SK-N-SH treated with all-trans-retinoic acid at 6 μM for 48 hours (cell line): ENCODE results near the gene TRAPPC10.

Experiments
- ATAC-seq: fragments of 200-7000 bp; cut with Tn5 transposase; 3 replicates; pipeline ENCODE4 v1.9.1; 2020; ENCODE audit warnings: mild to moderate bottlenecking, moderate library complexity
- ARNTL ChIP-seq: fragments of 450-650 bp; formaldehyde crosslinking; IDR thresholded peaks from 2 replicates; pipeline ENCODE4 v1.5.0; 2020; ENCODE audit warnings: low read depth, mild to moderate bottlenecking, moderate library complexity, borderline replicate concordance
- BACH2 ChIP-seq: fragments of 250-450 bp; sonication (Bioruptor Pico); IDR thresholded peaks from 2 replicates; pipeline ENCODE4 v1.9.0; 2021; ENCODE audit warnings: mild to moderate bottlenecking, borderline replicate concordance
- CREB5 ChIP-seq: fragments of 250-450 bp; sonication (Bioruptor Pico); IDR thresholded peaks from 2 replicates; pipeline ENCODE4 v1.5.1; 2020; ENCODE audit warnings: low read depth, mild to moderate bottlenecking, moderate library complexity
- CSDC2 ChIP-seq: fragments of 250-450 bp; sonication (Bioruptor Pico); IDR thresholded peaks from 2 replicates; pipeline ENCODE4 v1.5.0; 2020; ENCODE audit warnings: mild to moderate bottlenecking, moderate library complexity
- GLIS3 ChIP-seq: fragments of 250-450 bp; sonication (Bioruptor Pico); IDR thresholded peaks from 2 replicates; pipeline ENCODE4 v1.5.0; 2020; ENCODE audit warnings: mild to moderate bottlenecking, moderate library complexity
- ISL1 ChIP-seq: fragments of 250-450 bp; sonication (Bioruptor Pico); IDR thresholded peaks from 2 replicates; pipeline ENCODE4 v2.1.2; 2022; ENCODE audit warnings: mild to moderate bottlenecking, moderate library complexity
- OSR1 ChIP-seq: fragments of 250-450 bp; sonication (Bioruptor Pico); IDR thresholded peaks from 2 replicates; pipeline ENCODE4 v1.8.0; 2022; ENCODE audit warnings: moderate library complexity, mild to moderate bottlenecking, inconsistent platforms
- PATZ1 ChIP-seq: fragments of 250-450 bp; sonication (Bioruptor Pico); IDR thresholded peaks from 2 replicates; pipeline ENCODE4 v1.8.0; 2020; ENCODE audit warnings: mild to moderate bottlenecking, moderate library complexity, borderline replicate concordance
- POU6F1 ChIP-seq: fragments of 250-450 bp; sonication (Bioruptor Pico); IDR thresholded peaks from 2 replicates; pipeline ENCODE4 v1.8.0; 2021; ENCODE audit warnings: low read depth, mild to moderate bottlenecking, moderate library complexity, borderline replicate concordance
- PPARA ChIP-seq: fragments of 250-450 bp; sonication (Bioruptor Pico); IDR thresholded peaks from 2 replicates; pipeline ENCODE4 v1.5.0; 2020; ENCODE audit warnings: mild to moderate bottlenecking, borderline replicate concordance
- RARB ChIP-seq: fragments of 250-450 bp; sonication (Bioruptor Pico); IDR thresholded peaks from 2 replicates; pipeline ENCODE4 v1.8.0; 2021; ENCODE audit warnings: mild to moderate bottlenecking, moderate library complexity
- SNAI2 ChIP-seq: fragments of 250-450 bp; sonication (Bioruptor Pico); IDR thresholded peaks from 2 replicates; pipeline ENCODE4 v1.5.0; 2020; ENCODE audit warnings: mild to moderate bottlenecking, moderate library complexity
- TOX ChIP-seq: fragments of 250-450 bp; sonication (Bioruptor Pico); IDR thresholded peaks from 2 replicates; pipeline ENCODE4 v1.8.0; 2021; ENCODE audit warnings: mild to moderate bottlenecking, moderate library complexity, borderline replicate concordance
- TSHZ2 ChIP-seq: fragments of 250-450 bp; sonication (Bioruptor Pico); IDR thresholded peaks from 2 replicates; pipeline ENCODE4 v1.5.0; 2020; ENCODE audit warnings: mild to moderate bottlenecking, moderate library complexity
- ZC3H10 ChIP-seq: fragments of 250-450 bp; sonication (Bioruptor Pico); IDR thresholded peaks from 2 replicates; pipeline ENCODE4 v1.5.1; 2021; ENCODE audit warnings: mild to moderate bottlenecking, moderate library complexity
- ZFP3 ChIP-seq: fragments of 250-450 bp; sonication (Bioruptor Pico); IDR thresholded peaks from 2 replicates; pipeline ENCODE4 v1.5.0; 2020; ENCODE audit warnings: mild to moderate bottlenecking, moderate library complexity
- ZFP30 ChIP-seq: fragments of 450-650 bp; formaldehyde crosslinking; IDR thresholded peaks from 2 replicates; pipeline ENCODE4 v1.5.0; 2022; ENCODE audit warnings: mild to moderate bottlenecking, moderate library complexity
- ZNF565 ChIP-seq: fragments of 450-650 bp; formaldehyde crosslinking; conservative IDR thresholded peaks from 2 replicates; pipeline ENCODE4 v1.5.0; 2020; ENCODE audit warnings: low read depth, mild to moderate bottlenecking, moderate library complexity
- ZNF70 ChIP-seq: fragments of 450-650 bp; formaldehyde crosslinking; IDR thresholded peaks from 2 replicates; pipeline ENCODE4 v1.5.0; 2020; ENCODE audit warnings: mild to moderate bottlenecking, moderate library complexity
- ZNF8 ChIP-seq: fragments of 450-650 bp; formaldehyde crosslinking; IDR thresholded peaks from 2 replicates; pipeline ENCODE4 v1.5.0; 2020; ENCODE audit warnings: mild to moderate bottlenecking, moderate library complexity
- TF ChIP-seq, protein P1 (sequence below): fragments of 250-450 bp; sonication (Bioruptor Pico); IDR thresholded peaks from 2 replicates; pipeline ENCODE4 v1.5.1; 2021; ENCODE audit warnings: mild to moderate bottlenecking, moderate library complexity

TRAPPC10 gene

GRCh38 chr21:43966946-43967512 lies 45.1 kb upstream of the TRAPPC10 start:
- ATAC-seq, result no peak
- TF ChIP-seq PATZ1, result no peak
- TF ChIP-seq ZNF70 (CRISPR knock-in tag), result no peak
- no peak for TF ChIP-seq ISL1 (CRISPR knock-in tag)
- TF ChIP-seq ZNF565, result no peak
- no peak for TF ChIP-seq POU6F1 (CRISPR knock-in tag)
- TF ChIP-seq PPARA (CRISPR knock-in tag), result no peak
- TF ChIP-seq CREB5 (CRISPR knock-in tag), result no peak
- no peak for TF ChIP-seq RARB
- TF ChIP-seq GLIS3 (CRISPR knock-in tag), result no peak
- no peak for TF ChIP-seq ZFP3 (CRISPR knock-in tag)
- TF ChIP-seq SNAI2, result no peak
- no peak for TF ChIP-seq ZC3H10
- TF ChIP-seq ZFP30 (CRISPR knock-in tag), result no peak
- TF ChIP-seq OSR1 (CRISPR knock-in tag), result no peak
- no peak for TF ChIP-seq CSDC2 (CRISPR knock-in tag)
- no peak for TF ChIP-seq ARNTL (CRISPR knock-in tag)
- no peak for TF ChIP-seq TOX (CRISPR knock-in tag)
- no peak for TF ChIP-seq TSHZ2

DNA sequence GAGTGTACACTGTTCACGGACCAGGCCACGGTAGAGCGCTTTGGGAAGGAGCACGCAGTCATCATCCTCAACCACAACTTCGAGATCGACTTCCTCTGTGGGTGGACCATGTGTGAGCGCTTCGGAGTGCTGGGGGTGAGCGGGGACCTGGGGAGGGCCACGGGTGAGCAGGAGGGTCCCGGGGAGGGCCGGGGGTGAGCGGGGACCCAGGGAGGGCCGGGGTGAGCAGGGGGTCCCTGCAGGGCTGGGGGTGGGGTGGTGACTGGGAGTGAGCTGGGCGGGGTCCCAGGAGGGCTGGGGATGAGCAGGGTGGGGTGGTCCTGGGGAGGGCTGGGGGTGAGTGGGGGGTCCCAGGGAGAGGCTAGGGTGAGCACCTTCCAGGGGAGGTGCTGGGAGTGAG lies 44.1 kb upstream of the TRAPPC10 start:
- no peak for ATAC-seq
- TF ChIP-seq ZNF565 (no peak), TOX (CRISPR knock-in tag) (no peak), SNAI2 (no peak), PPARA (CRISPR knock-in tag) (no peak), ISL1 (CRISPR knock-in tag) (no peak)

DNA sequence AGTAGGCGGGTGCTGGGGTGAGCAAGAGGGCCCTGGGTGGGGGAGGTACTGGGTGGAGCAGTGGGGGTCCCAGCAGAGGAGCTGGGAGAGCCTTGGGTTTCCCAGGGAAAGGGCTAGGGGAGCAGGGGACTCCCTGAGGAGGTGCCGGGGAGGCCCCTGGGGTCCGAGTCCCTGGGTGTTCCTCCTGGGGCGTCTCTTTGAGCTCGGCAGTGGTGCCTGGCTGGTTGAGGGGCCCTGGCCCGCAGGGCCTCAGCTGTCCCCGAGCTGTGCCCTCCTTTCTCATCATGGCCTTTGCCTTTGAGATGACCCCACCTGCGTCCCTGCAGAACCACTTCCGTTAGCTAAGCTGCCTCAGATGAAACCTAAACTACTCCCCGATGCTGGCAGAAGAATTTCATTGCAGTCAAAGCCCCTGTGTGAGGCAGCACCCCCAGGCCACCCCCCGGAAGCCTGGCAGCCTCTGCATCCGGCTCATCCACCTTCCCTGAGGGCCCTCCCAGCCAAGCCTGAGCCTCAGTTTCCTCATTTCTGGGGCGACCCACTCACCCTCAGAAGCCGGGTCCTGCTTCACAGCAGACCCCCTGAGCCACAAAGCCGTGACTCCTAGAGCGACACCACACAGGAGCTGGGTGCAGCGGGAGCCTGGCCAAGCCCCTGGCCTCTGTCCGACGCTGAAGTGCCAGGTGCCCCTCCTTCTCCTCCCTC lies 43.5 kb upstream of the TRAPPC10 start:
- ATAC-seq, result no peak
- no peak for TF ChIP-seq RARB
- no peak for TF ChIP-seq SNAI2
- no peak for TF ChIP-seq BACH2 (CRISPR knock-in tag)
- no peak for TF ChIP-seq ZNF565
- TF ChIP-seq ZNF8 (CRISPR knock-in tag), result no peak

DNA sequence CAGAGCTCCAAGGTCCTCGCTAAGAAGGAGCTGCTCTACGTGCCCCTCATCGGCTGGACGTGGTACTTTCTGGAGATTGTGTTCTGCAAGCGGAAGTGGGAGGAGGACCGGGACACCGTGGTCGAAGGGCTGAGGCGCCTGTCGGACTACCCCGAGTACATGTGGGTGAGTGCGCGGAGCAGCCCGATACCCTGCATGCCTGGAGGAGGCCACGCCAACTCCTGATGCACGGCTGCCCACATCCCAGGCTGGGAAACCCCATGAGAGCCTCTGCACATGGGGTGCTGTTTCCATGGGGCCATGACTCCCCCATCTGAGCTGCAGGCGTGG lies 43.0 kb upstream of the TRAPPC10 start:
- ATAC-seq, result no peak
- TF ChIP-seq OSR1 (CRISPR knock-in tag), result no peak
- TF ChIP-seq ZFP3 (CRISPR knock-in tag), result no peak
- no peak for TF ChIP-seq CSDC2 (CRISPR knock-in tag)
- no peak for TF ChIP-seq PPARA (CRISPR knock-in tag)
- TF ChIP-seq ZFP30 (CRISPR knock-in tag), result no peak
- TF ChIP-seq CREB5 (CRISPR knock-in tag), result no peak
- no peak for TF ChIP-seq SNAI2
- no peak for TF ChIP-seq TOX (CRISPR knock-in tag)
- TF ChIP-seq, protein P1, sequence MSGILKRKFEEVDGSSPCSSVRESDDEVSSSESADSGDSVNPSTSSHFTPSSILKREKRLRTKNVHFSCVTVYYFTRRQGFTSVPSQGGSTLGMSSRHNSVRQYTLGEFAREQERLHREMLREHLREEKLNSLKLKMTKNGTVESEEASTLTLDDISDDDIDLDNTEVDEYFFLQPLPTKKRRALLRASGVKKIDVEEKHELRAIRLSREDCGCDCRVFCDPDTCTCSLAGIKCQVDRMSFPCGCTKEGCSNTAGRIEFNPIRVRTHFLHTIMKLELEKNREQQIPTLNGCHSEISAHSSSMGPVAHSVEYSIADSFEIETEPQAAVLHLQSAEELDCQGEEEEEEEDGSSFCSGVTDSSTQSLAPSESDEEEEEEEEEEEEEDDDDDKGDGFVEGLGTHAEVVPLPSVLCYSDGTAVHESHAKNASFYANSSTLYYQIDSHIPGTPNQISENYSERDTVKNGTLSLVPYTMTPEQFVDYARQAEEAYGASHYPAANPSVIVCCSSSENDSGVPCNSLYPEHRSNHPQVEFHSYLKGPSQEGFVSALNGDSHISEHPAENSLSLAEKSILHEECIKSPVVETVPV (CRISPR knock-in tag), result no peak
- no peak for TF ChIP-seq ZNF70 (CRISPR knock-in tag)
- TF ChIP-seq ZNF8 (CRISPR knock-in tag), result no peak
- TF ChIP-seq ARNTL (CRISPR knock-in tag), result no peak
- no peak for TF ChIP-seq PATZ1
